DMS 273 treated with DMSO at 0.1 percent for 48 hours (cell line): ENCODE results near the gene SLC6A1.

Experiments used
- DNase-seq: peaks from one replicate; lab custom pipeline; 2025; lab: John Stamatoyannopoulos, UW

Gene SLC6A1

DNA sequence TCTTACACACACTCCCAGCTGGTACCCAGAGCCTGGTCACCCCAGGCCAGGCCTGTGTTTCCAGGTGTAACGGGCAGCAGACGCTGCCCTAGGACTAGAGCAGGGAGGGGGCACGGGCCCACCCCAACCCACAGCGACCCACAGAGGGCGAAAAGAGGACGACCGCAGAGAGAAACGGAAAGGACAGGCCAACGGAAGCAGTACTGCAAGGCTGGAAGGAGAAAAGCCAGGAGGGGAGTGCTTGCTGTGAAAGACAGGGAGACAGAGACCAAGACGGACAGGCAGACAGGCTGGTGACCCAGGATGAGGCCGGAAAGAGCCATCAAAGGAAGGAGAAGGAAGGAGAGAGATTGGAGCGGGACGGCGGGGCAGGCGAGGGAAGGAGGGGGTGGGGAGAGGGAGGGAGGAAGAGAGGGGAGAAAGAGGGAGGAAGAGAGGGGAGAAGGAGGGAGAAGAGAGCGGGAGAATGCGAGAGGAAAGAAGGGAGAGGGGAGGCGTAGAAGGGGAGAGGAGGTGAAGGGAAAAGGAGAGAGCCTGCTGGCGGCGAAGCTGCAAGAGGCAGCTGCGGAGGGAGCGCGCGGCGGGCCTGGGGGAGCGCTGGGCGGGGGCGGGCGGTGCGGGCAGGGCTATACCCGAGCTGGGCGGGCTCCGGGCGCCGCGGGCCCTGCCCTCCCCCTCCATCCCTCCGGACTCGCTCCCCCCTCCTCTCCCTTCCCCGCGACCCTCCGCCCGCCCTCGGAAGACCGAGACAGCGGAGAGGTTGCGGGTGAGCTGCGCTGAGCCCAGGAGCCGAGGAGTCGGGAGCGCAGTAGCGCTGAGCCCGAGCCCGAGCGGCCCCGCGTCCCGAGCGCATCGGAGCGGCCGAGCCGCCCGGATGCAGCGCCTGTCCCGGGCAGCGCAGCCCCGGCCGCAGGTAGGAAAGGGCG, at the start of gene SLC6A1:
Gene SLC6A1 (plus strand): TSS at position 732 of the 926 bp plus-strand sequence. CDS start 24,464 bp downstream, outside the sequence.
- DNase-seq: no peak

DNA sequence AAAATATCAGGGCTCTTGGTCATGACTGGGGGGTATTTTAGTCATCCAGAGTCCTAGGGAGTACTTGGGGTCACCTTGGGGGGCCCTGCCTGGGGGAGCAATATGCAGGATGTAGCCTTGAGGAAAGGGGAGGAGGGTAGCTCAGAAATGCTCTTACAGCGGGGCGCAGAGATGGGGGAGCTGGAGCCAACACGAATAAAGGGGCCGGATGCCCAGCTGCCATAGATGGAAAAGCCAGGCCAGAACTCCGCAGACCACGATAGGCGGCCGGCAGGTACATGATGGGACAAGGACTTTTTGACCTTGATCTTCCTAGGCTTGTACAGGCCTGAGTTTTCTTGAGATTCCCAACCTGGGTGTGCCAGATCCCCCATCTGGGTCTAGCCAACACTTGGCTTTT, 47.7 kb upstream of the SLC6A1 start:
- no peak for DNase-seq

DNA sequence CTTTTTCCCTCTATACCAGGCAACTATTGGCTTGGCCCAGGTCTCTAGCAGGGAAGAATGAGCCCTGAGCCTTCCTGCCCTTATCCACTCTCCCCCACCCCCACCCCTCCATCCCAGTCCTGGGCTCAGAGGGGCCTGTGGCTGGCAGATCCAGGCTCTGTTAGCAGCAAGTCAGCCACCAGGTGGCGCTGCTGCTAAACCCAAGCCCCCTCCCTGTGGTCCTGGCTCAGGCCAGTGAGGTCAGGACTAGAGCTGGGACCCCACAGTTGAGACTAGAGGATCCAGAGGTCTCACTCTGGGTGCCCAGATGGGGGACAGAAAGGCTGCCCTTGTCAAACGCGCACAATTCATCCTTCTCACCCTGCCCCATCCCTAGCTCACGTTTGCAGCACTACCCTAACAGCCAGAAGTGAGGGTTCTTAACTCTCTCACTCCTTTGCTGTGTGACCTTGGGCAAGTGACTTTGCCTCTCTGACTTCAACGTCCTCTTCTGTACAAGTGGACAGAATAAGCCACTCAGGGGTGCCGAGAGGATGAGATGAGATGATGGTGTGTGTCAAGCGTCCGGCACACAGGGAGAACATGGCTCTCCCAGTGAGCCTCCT, 46.8 kb upstream of the SLC6A1 start:
- no peak for DNase-seq

DNA sequence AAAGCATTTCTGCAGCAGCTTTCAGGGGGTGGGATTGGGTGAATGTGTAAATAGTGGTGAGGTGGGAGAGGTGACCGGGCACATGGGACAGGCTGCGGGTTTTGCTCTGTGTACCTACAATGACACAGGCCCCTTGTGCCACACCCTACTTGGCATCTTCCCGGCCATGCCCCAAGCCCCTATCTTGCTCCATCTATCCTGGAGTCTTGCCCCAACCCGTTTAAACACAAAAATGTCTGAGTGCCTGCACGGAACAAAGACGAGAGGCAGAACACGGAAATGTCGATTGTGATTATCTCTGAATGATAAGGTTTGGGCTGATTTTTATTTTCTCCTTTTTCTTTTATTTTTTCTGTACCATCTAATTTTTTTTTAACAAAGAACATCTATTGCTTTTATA, 46.0 kb upstream of the SLC6A1 start:
- no peak for DNase-seq

- DNase-seq: no peak
These were observed 44.2 kb upstream of the SLC6A1 start for GRCh38 chr3:10948326-10948725.

DNA sequence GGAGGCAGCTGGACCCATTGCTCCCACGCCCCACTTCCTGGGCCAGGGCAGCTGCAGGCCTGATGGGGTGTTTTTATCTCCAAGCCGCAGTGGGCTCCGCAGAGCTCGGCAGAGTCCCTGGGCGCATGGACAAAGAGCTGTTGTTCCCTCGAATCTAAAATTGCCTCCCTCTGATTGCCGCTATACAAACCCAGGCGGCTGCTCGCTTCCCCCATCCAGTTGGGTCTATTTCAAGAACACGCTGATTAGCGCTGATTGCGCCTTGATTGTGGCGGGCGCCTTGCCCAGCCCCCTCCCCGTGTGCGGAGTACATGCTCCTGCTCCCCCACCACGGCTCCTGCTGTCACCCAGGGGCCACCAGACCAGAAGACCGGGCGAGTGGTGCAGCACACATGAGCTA, 43.4 kb upstream of the SLC6A1 start:
- DNase-seq: no peak

DNA sequence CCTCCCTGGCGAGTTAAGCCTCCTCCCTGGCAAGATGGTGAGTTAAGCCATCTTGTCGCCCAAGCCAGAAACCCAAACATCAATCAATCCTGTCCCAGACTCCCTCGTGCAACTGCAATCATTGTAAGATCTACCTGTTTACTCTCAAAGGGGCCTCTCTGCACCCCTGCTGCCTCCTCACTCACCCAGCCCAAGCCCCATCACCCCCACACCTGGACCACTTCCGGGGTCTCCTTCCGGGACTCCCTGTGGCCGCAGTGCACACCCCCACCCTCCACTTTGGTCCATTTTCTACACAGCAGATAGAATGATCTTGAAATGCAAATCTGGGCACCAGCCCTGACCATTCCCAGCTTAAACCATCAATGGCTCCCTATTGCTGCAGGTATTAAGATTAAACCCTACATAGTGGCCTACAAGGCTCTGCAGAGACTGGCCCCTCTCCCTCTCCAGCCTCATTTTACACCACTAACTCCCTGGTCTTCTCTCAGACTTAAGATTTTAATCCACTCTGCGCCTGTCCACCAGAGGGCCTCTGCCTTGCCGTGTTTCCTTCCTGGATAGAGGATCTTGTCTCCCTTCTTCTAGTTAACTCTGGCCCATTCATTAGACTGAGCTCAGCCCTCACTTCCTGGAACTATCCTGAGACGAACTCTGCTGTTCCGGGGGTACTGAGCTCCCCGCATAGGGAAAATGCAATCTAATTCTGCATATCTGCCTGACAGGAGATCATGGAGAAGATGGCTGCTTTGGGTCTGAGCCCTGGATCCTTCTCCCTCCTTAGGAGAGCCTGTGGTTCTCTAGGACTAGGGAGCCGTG, 41.9 kb upstream of the SLC6A1 start:
- no peak for DNase-seq

- DNase-seq: no peak
These were observed 41.1 kb upstream of the SLC6A1 start for GRCh38 chr3:10951295-10951926.

DNA sequence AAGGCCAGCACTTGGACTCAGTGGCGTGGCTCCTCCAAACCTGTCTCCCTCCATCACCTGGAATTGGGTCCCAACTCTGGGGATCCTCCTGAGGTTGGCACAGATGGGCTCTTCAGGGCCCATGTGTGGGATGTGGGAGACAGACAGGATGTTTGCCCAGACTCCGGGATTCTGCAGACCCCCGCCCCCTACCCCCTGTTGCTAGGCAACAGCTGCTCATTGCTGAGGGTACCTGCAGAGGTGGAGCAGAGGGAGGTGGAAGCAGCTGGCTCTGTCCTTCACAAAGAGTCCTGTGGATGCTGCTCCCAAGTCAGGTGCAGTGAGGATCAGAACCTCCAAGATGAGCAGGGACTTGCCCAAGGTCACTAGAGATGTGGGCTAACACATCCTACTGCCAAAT, 40.0 kb upstream of the SLC6A1 start:
- no peak for DNase-seq

DNA sequence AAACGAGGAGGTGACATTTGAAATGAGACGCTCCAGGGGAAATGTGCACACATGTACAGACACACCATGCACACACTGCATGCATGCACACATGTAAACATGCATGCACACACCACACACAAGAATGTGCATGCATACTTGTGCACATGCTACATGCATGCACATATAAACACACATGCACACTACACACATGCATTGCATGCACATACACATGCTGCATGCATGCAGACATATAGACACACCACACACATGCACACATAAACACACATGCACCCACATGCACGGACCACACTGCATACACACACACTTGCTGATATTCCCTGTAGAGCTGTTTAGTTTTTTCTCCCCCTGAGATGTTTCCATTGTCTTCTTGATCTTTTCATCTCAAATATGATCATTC, 37.8 kb upstream of the SLC6A1 start:
- DNase-seq: no peak

- DNase-seq: no peak
These were observed 36.7 kb upstream of the SLC6A1 start for GRCh38 chr3:10955711-10956453.

GRCh38 chr3:10956531-10956930, 36.0 kb upstream of the SLC6A1 start:
- no peak for DNase-seq

- no peak for DNase-seq
These were observed 35.6 kb upstream of the SLC6A1 start for GRCh38 chr3:10956986-10957385.

- DNase-seq: no peak
These were observed 34.4 kb upstream of the SLC6A1 start for GRCh38 chr3:10957976-10958749.

DNA sequence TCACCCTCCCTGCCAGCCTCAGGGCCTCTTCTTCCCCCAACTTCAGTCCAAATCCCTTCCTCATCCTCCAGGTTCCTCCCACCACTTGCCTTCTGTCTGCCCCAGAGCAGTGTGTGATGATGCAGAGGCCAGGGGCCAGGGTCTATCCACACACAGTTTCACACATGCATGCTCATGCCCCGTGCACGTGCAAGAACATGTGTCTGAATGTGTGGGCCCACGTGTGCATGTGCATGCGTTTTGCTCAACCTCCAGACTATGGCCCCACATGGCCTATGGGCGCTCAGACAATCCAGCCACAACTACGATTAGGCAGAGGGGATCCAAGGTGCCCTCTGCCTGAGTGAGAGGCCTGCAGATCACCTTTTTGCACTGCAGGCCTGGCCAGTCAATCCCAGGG, 32.3 kb upstream of the SLC6A1 start:
- no peak for DNase-seq

DNA sequence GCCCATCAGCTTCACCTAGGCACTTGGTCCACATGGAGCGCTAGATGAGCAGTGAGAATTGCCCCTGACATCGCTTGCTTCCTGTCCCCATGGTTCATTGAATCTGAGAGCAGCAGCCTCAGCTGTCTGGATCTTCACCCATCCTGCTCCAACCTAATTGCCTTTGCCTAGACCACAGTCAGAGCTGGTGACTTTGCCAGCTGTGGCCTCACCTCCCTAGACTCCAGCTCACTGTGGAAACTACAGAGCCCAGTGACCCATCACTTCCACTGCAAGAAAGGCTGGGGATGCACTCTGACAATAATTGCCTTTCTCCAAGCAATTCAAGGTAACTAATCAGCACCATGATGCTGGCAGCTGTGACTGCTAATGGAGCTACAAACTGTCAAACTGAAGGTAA, 30.6 kb upstream of the SLC6A1 start:
- DNase-seq: no peak

GRCh38 chr3:10962481-10963036, 30.0 kb upstream of the SLC6A1 start:
- DNase-seq: no peak

GRCh38 chr3:10964537-10965167, 27.9 kb upstream of the SLC6A1 start:
- DNase-seq: no peak

DNA sequence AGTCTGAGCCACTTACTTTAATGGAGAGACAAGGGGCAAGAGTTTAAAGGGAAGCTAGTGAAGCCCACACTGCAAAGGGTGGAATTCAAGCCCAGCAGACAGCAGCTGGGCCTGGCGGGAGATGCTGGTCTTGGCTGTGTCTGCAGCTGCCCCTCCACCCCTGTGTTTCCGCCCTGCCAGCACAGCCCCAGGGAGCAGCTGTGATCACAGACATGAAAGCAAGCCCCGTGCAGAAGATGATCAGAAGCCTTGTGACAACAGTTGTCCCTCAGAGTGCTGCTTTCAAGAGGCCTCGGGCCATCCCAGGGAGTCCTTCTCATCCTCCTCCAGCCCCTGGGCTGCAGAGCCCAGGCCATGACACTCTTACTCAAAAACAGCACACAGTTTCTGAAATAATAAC, 24.1 kb upstream of the SLC6A1 start:
- DNase-seq: peak; percentile 27
